Measurements from ENCODE around the gene B4GALNT2. TPM values are rescaled to one million over a fixed set of nuclear protein-coding genes. Genes with fewer than 3 reads are reported as not detected.
"Not testable (repeated sequence)": the region's sequence is repeated elsewhere in the genome, so short reads cannot be mapped to it uniquely, and the experiment has no call there.

Gene B4GALNT2, protein sequence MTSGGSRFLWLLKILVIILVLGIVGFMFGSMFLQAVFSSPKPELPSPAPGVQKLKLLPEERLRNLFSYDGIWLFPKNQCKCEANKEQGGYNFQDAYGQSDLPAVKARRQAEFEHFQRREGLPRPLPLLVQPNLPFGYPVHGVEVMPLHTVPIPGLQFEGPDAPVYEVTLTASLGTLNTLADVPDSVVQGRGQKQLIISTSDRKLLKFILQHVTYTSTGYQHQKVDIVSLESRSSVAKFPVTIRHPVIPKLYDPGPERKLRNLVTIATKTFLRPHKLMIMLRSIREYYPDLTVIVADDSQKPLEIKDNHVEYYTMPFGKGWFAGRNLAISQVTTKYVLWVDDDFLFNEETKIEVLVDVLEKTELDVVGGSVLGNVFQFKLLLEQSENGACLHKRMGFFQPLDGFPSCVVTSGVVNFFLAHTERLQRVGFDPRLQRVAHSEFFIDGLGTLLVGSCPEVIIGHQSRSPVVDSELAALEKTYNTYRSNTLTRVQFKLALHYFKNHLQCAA
- not detected for polyA plus RNA-seq (2012; ENCODE audit: low read depth, missing spikeins)

- FAIRE-seq (no peak), DNase-seq (ENCODE audit: insufficient read length, low spot score) (no peak)
- no peak for TF ChIP-seq POLR2A (IDR thresholded peaks at IDR 0.05; ENCODE audit: low read depth, low read length)
- no peak for TF ChIP-seq SPI1 (IDR thresholded peaks at IDR 0.05; ENCODE audit: low read depth, low read length)
- no peak for TF ChIP-seq POU2F2 (IDR thresholded peaks at IDR 0.05; ENCODE audit: low read depth, low read length)
- no peak for TF ChIP-seq POLR2AphosphoS5 (IDR thresholded peaks at IDR 0.05; ENCODE audit: low read depth, low read length)
- no peak for TF ChIP-seq PAX5 (IDR thresholded peaks at IDR 0.05; ENCODE audit: insufficient read depth, low read length, severe bottlenecking)
- no peak for TF ChIP-seq TAF1 (IDR thresholded peaks at IDR 0.05; ENCODE audit: low read depth, low read length)
These were observed at the start of gene B4GALNT2 for GRCh38 chr17:49132699-49133364. TSS of gene B4GALNT2 (plus strand) at chr17:49132769. CDS start at chr17:49132793, 24 bp downstream.

DNA sequence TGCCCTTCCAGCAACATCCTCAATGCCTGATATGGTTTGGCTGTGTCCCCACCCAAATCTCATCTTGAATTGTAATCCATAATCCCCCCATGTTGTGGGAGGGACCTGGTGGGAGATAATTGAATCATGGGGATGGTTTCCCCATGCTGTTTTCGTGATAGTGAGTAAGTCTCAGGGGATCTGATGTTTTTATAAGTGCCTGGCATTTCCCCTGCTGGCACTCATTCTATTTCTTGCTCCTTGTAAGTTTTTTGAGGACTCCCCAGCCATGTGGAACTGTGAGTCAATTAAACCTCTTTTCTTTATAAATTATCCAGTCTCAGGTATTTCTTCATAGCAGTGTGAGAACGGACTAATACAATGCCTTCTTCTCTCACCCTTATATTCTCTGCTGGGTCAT lies 47.5 kb upstream of the B4GALNT2 start:
- DNase-seq (ENCODE audit: insufficient read length, low spot score); FAIRE-seq: not testable (repeated sequence)

DNA sequence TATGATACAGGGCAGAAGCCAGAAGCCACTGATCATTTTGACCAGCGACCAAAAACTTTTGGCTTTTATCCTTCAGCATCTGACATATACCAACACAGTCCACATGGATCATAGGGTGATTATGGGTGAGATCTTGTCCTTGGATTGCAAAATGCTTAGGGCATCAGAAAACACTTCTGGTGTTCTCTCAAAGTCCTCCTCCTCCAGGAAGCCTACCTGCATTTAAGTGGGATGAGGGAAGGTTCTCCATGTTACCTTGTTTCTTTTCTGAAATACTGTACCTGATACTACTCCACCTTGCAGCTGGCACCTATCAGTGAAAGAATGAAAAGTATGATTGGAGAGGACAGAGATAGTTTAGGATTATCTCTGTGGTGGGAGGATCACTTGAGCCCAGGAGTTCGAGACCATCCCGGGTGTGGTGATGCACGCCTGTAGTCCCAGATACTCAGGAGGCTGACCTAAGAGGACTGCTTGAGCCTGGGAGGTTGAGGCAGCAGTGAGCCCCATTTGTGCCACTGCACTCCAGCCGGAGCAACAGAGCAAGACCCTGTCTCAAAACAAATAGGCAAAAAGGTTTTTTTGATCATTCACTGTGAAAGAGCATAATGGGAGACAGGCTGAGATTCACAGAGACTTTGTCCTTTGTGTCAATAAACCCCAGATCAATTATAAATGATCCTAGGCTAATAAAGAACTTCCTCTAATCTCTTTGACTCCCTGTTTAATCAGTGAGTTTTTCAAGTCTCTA lies 46.8 kb upstream of the B4GALNT2 start:
- TF ChIP-seq POLR2A (IDR thresholded peaks at IDR 0.05; ENCODE audit: low read depth, low read length) = no peak
- no peak for TF ChIP-seq TAF1 (IDR thresholded peaks at IDR 0.05; ENCODE audit: low read depth, low read length)
- no peak for TF ChIP-seq POLR2AphosphoS5 (IDR thresholded peaks at IDR 0.05; ENCODE audit: low read depth, low read length)
- no peak for TF ChIP-seq SPI1 (IDR thresholded peaks at IDR 0.05; ENCODE audit: low read depth, low read length)
- TF ChIP-seq PAX5 (IDR thresholded peaks at IDR 0.05; ENCODE audit: insufficient read depth, low read length, severe bottlenecking) = no peak
- DNase-seq (ENCODE audit: insufficient read length, low spot score) (no peak), FAIRE-seq (no peak)

DNA sequence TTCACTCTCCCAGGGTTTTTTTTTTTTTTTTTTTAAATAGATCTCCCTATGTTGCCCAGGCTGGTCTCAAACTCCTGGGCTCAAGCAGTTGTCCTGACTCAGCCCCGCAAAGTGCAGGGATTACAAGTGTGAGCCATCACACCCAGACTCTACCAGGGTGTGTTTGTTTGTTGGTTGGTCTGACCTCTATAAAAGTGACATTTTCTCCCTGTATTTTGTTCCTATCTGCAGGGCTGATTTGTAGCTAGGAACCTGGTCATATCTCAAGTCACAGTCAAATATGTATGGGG lies 46.3 kb upstream of the B4GALNT2 start:
- no peak for DNase-seq (ENCODE audit: insufficient read length, low spot score)
- no peak for TF ChIP-seq SPI1 (IDR thresholded peaks at IDR 0.05; ENCODE audit: low read depth, low read length)
- no peak for TF ChIP-seq POU2F2 (IDR thresholded peaks at IDR 0.05; ENCODE audit: low read depth, low read length)
- TF ChIP-seq POLR2AphosphoS5 (IDR thresholded peaks at IDR 0.05; ENCODE audit: low read depth, low read length) = no peak
- no peak for TF ChIP-seq POLR2A (IDR thresholded peaks at IDR 0.05; ENCODE audit: low read depth, low read length)
- no peak for TF ChIP-seq PAX5 (IDR thresholded peaks at IDR 0.05; ENCODE audit: insufficient read depth, low read length, severe bottlenecking)
- no peak for TF ChIP-seq TAF1 (IDR thresholded peaks at IDR 0.05; ENCODE audit: low read depth, low read length)
- no peak for FAIRE-seq

DNA sequence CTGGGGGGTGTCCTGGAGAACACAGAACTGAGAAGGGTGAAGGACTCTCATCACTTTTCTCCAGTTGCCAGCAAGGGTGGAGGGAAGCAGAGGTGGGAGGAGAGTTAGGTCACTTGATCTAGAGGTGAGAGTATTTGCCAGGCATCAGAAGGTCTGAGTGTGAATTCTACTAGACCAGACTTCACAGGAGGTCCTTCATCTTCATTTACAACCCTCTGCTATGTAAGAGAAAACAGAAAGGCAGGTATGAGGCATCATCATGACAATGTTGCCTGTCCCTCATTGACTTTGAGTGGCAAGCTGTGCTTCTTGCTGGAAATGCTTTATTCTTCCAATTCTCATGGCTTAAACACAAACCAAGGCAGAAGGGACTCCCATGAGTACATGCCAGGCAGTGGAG lies 45.9 kb upstream of the B4GALNT2 start:
- DNase-seq (ENCODE audit: insufficient read length, low spot score) (no peak), FAIRE-seq (no peak)
- TF ChIP-seq POLR2AphosphoS5 (IDR thresholded peaks at IDR 0.05; ENCODE audit: low read depth, low read length) = no peak
- no peak for TF ChIP-seq POU2F2 (IDR thresholded peaks at IDR 0.05; ENCODE audit: low read depth, low read length)
- no peak for TF ChIP-seq POLR2A (IDR thresholded peaks at IDR 0.05; ENCODE audit: low read depth, low read length)
- TF ChIP-seq PAX5 (IDR thresholded peaks at IDR 0.05; ENCODE audit: insufficient read depth, low read length, severe bottlenecking) = no peak
- no peak for TF ChIP-seq TAF1 (IDR thresholded peaks at IDR 0.05; ENCODE audit: low read depth, low read length)
- TF ChIP-seq SPI1 (IDR thresholded peaks at IDR 0.05; ENCODE audit: low read depth, low read length) = no peak

DNA sequence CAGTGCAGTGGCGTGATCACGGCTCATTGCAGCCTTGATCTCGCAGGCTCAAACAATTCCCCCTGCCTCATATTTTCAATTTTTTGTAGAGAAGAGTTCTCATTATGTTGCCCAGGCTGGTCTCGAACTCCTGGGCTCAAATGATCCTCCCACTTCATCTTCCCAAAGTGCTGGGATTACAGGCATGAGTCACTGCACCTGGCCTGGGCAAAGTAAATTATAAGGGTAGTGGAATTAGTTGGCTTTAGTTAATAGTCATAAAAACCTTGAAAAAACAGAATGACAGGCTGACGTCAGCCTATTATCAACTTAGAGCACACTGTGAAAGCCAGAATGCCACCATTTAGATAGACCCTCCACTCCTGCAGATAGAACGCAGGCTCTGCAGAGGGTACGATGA lies 43.5 kb upstream of the B4GALNT2 start:
- TF ChIP-seq SPI1 (IDR thresholded peaks at IDR 0.05; ENCODE audit: low read depth, low read length) (no peak), TAF1 (IDR thresholded peaks at IDR 0.05; ENCODE audit: low read depth, low read length) (no peak), PAX5 (IDR thresholded peaks at IDR 0.05; ENCODE audit: insufficient read depth, low read length, severe bottlenecking) (no peak), POLR2A (IDR thresholded peaks at IDR 0.05; ENCODE audit: low read depth, low read length) (no peak), POU2F2 (IDR thresholded peaks at IDR 0.05; ENCODE audit: low read depth, low read length) (no peak), POLR2AphosphoS5 (IDR thresholded peaks at IDR 0.05; ENCODE audit: low read depth, low read length) (no peak)
- no peak for FAIRE-seq
- DNase-seq (ENCODE audit: insufficient read length, low spot score) = no peak

GRCh38 chr17:49090878-49091594 lies 41.5 kb upstream of the B4GALNT2 start:
- FAIRE-seq (no peak), DNase-seq (ENCODE audit: insufficient read length, low spot score) (no peak)
- TF ChIP-seq TAF1 (IDR thresholded peaks at IDR 0.05; ENCODE audit: low read depth, low read length) = no peak

DNA sequence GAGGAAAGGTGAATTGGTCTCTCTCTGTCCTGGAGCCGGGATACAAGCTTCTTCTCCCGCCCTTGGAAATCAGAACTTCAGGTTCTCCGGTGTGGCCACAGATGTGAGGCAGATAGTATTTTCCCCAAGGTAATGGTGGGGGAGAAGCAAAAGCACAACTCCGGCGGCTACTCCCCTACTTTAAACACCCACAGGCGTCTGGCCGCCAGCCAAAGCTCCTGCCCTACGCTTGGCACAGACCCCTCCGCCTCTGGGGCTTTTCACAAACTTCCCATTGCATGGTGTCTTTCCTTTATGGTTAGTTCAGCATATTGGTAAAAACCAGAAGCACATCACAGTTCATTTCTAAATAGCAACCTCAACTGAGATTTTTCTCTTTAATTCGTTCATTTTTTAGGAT lies 39.4 kb upstream of the B4GALNT2 start:
- DNase-seq (ENCODE audit: insufficient read length, low spot score) (no peak), FAIRE-seq (no peak)
- TF ChIP-seq POLR2A (IDR thresholded peaks at IDR 0.05; ENCODE audit: low read depth, low read length) (no peak), SPI1 (IDR thresholded peaks at IDR 0.05; ENCODE audit: low read depth, low read length) (no peak), TAF1 (IDR thresholded peaks at IDR 0.05; ENCODE audit: low read depth, low read length) (no peak), PAX5 (IDR thresholded peaks at IDR 0.05; ENCODE audit: insufficient read depth, low read length, severe bottlenecking) (no peak), POU2F2 (IDR thresholded peaks at IDR 0.05; ENCODE audit: low read depth, low read length) (no peak), POLR2AphosphoS5 (IDR thresholded peaks at IDR 0.05; ENCODE audit: low read depth, low read length) (no peak)

DNA sequence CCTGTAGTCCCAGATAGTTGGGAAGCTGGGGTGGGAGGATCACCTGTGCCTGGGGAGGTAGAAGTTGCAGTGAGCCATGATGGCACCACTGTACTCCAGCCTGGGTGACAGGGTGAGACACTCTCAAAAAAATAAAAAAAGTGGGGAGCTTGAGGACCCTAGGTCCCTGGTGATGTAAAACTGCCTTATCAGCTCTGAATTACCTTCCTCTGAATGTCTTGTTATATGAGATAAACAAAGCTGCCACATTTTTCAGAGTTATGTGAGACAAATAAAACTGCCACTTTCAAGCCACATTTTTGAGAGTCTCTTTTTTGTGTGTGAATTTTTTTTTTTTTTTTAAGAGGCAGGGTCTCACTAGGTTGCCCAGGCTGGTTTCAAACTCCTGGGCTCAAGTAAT lies 32.0 kb upstream of the B4GALNT2 start:
- FAIRE-seq (no peak), DNase-seq (ENCODE audit: insufficient read length, low spot score) (no peak)
- no peak for TF ChIP-seq TAF1 (IDR thresholded peaks at IDR 0.05; ENCODE audit: low read depth, low read length)
- TF ChIP-seq PAX5 (IDR thresholded peaks at IDR 0.05; ENCODE audit: insufficient read depth, low read length, severe bottlenecking) = no peak
- no peak for TF ChIP-seq SPI1 (IDR thresholded peaks at IDR 0.05; ENCODE audit: low read depth, low read length)
- no peak for TF ChIP-seq POU2F2 (IDR thresholded peaks at IDR 0.05; ENCODE audit: low read depth, low read length)
- TF ChIP-seq POLR2AphosphoS5 (IDR thresholded peaks at IDR 0.05; ENCODE audit: low read depth, low read length) = no peak
- TF ChIP-seq POLR2A (IDR thresholded peaks at IDR 0.05; ENCODE audit: low read depth, low read length) = no peak
